H1 (cell line): ENCODE measurements around the gene ITGB5. TPM values are rescaled to one million over a fixed set of nuclear protein-coding genes. Genes with fewer than 3 reads are reported as not detected.

Experiments used
- CTCF ChIA-PET: fragments of 300-600 bp; sonication (Branson Sonifier 250); formaldehyde crosslinking; loops from one replicate; lab custom pipeline; 2021; ENCODE audit not compliant: partially characterized antibody; lab: Charles Lee
- POLR2A ChIA-PET: fragments of 300-600 bp; sonication (Branson Sonifier 250); formaldehyde crosslinking; loops from one replicate; lab custom pipeline; 2021; ENCODE audit warnings: inconsistent platforms; ENCODE audit not compliant: partially characterized antibody; lab: Charles Lee
- DNase-seq, 2 experiments: peaks; one replicate each; pipeline versions ENCODE4 v3.0.0 to v3.0.0-alpha.2; 2010 to 2022; ENCODE audit warnings: low spot score in 2 of 2, low read depth in 1 of 2, mixed read lengths in 1 of 2
- FAIRE-seq: peaks from 2 replicates; lab custom pipeline; 2011; peaks lifted over from hg19 to GRCh38; lab: Jason Lieb, UNC
- H2AFZ ChIP-seq: 2 replicates; pipeline ENCODE4 v1.8.1; 2012; ENCODE audit warnings: low read length, inconsistent platforms
- H2AK5ac ChIP-seq: 2 replicates; pipeline ENCODE4 v1.6.1; 2013; ENCODE audit warnings: low read depth, low read length
- H2BK120ac ChIP-seq: replicated peaks from 2 replicates; pipeline ENCODE3; 2013; ENCODE audit warnings: low read depth, low read length, inconsistent platforms
- H2BK12ac ChIP-seq: 2 replicates; pipeline ENCODE4 v1.6.1; 2013; ENCODE audit warnings: low read depth, low read length
- H2BK15ac ChIP-seq: 2 replicates; pipeline ENCODE4 v1.6.1; 2013; ENCODE audit warnings: low read length
- H2BK20ac ChIP-seq: 2 replicates; pipeline ENCODE4 v1.6.1; 2013; ENCODE audit warnings: low read length
- H2BK5ac ChIP-seq: 2 replicates; pipeline ENCODE4 v1.6.1; 2013; ENCODE audit warnings: low read depth, low read length
- H3K14ac ChIP-seq: 2 replicates; pipeline ENCODE4 v1.6.1; 2013; ENCODE audit warnings: inconsistent platforms; ENCODE audit not compliant: insufficient read length
- H3K18ac ChIP-seq: 2 replicates; pipeline ENCODE4 v1.6.1; 2013; ENCODE audit warnings: low read length; ENCODE audit errors: extremely low read depth
- H3K23ac ChIP-seq: 2 replicates; pipeline ENCODE4 v1.6.1; 2013; ENCODE audit warnings: inconsistent platforms; ENCODE audit not compliant: insufficient read length
- H3K23me2 ChIP-seq: 2 replicates; pipeline ENCODE4 v1.6.1; 2013; ENCODE audit warnings: low read depth, low read length
- H3K27ac ChIP-seq: 2 replicates; pipeline ENCODE4 v1.6.1; 2011; ENCODE audit warnings: low read depth, low read length, inconsistent platforms
- H3K27me3 ChIP-seq, 4 experiments: replicated peaks in 1 of 4; 1 replicate in 1 of 4; 2 replicates in 3 of 4; pipeline versions ENCODE4 v1.6.1 to v1.8.1; 2011 to 2013; ENCODE audit warnings: low read length in 3 of 4, mild to moderate bottlenecking in 3 of 4, inconsistent platforms in 2 of 4, mixed read lengths in 2 of 4, moderate library complexity in 1 of 4; ENCODE audit not compliant: control insufficient read depth in 3 of 4, insufficient read depth in 3 of 4; ENCODE audit errors: extremely low read depth in 1 of 4
- H3K36me3 ChIP-seq, 4 experiments: 2 replicates each; pipeline versions ENCODE4 v1.6.1 to v1.8.1; 2011 to 2013; ENCODE audit warnings: mild to moderate bottlenecking in 4 of 4, low read length in 3 of 4, moderate library complexity in 2 of 4, control low read depth in 1 of 4, inconsistent platforms in 1 of 4; ENCODE audit not compliant: insufficient read depth in 4 of 4, control insufficient read depth in 2 of 4
- H3K4ac ChIP-seq: replicated peaks from 2 replicates; pipeline ENCODE3; 2013; ENCODE audit warnings: low read length, low read depth, mixed read lengths, inconsistent platforms; ENCODE audit not compliant: insufficient read length
- H3K4me1 ChIP-seq, 4 experiments: replicated peaks in 1 of 4; 1 replicate in 1 of 4; 2 replicates in 3 of 4; pipeline versions ENCODE4 v1.6.1 to v1.8.1; 2011 to 2013; ENCODE audit warnings: low read length in 3 of 4, inconsistent platforms in 2 of 4, mixed read lengths in 1 of 4; ENCODE audit not compliant: insufficient read depth in 4 of 4, control insufficient read depth in 3 of 4
- H3K4me2 ChIP-seq, 2 experiments: 2 replicates each; pipeline versions ENCODE4 v1.6.1 to v1.8.1; 2011 to 2013; ENCODE audit warnings: low read depth in 2 of 2, low read length in 2 of 2, control low read depth in 1 of 2, inconsistent platforms in 1 of 2, mild to moderate bottlenecking in 1 of 2; ENCODE audit not compliant: insufficient read depth in 1 of 2
- H3K4me3 ChIP-seq, 4 experiments: fragments of 200-600, 300-600 bp in 1 of 4; sonication (generic), shearing (Covaris generic), sonication (Bioruptor Twin) in 1 of 4; 2 replicates each; pipeline versions ENCODE4 v1.5.1 to v1.8.1; 2011 to 2016; ENCODE audit warnings: low read length in 4 of 4, low read depth in 3 of 4, control low read depth in 2 of 4, inconsistent platforms in 2 of 4, mild to moderate bottlenecking in 2 of 4, mixed read lengths in 1 of 4, moderate library complexity in 1 of 4; ENCODE audit not compliant: insufficient read depth in 2 of 4; ENCODE audit errors: extremely low read depth in 1 of 4
- H3K56ac ChIP-seq: replicated peaks from 2 replicates; pipeline ENCODE3; 2013; ENCODE audit warnings: low read depth, mild to moderate bottlenecking, mixed read lengths, low read length, inconsistent platforms; ENCODE audit not compliant: insufficient read length
- H3K79me1 ChIP-seq: 2 replicates; pipeline ENCODE4 v1.6.1; 2013; ENCODE audit warnings: low read depth, low read length, control low read depth
- H3K79me2 ChIP-seq, 2 experiments: 2 replicates each; pipeline versions ENCODE4 v1.6.1 to v1.8.1; 2012 to 2013; ENCODE audit warnings: low read length in 2 of 2, mild to moderate bottlenecking in 2 of 2, inconsistent platforms in 1 of 2; ENCODE audit not compliant: insufficient read depth in 2 of 2, control insufficient read depth in 1 of 2
- H3K9ac ChIP-seq, 4 experiments: replicated peaks in 1 of 4; 1 replicate in 1 of 4; 2 replicates in 3 of 4; pipeline versions ENCODE4 v1.6.1 to v1.8.1; 2011 to 2013; ENCODE audit warnings: low read depth in 3 of 4, low read length in 3 of 4, control low read depth in 2 of 4, mild to moderate bottlenecking in 2 of 4, moderate library complexity in 2 of 4, inconsistent platforms in 1 of 4; ENCODE audit errors: extremely low read depth in 1 of 4
- H3K9me3 ChIP-seq, 2 experiments: 2 replicates each; pipeline versions ENCODE4 v1.6.1 to v1.8.1; 2012 to 2013; ENCODE audit warnings: mild to moderate bottlenecking in 2 of 2, moderate library complexity in 2 of 2, control low read depth in 1 of 2, inconsistent platforms in 1 of 2, low read depth in 1 of 2, low read length in 1 of 2, mixed read lengths in 1 of 2; ENCODE audit not compliant: insufficient read depth in 2 of 2
- H4K20me1 ChIP-seq, 2 experiments: replicated peaks in 1 of 2; 2 replicates each; pipeline versions ENCODE3 to v1.8.1; 2011 to 2013; ENCODE audit warnings: inconsistent platforms in 2 of 2, low read length in 2 of 2, mild to moderate bottlenecking in 1 of 2; ENCODE audit not compliant: insufficient read depth in 2 of 2, control insufficient read depth in 1 of 2
- H4K5ac ChIP-seq: 2 replicates; pipeline ENCODE4 v1.6.1; 2013; ENCODE audit warnings: low read length, low read depth, mixed read lengths, inconsistent platforms; ENCODE audit not compliant: insufficient read length
- H4K8ac ChIP-seq: 2 replicates; pipeline ENCODE4 v1.8.0; 2013; ENCODE audit warnings: mild to moderate bottlenecking, moderate library complexity, low read length, inconsistent platforms; ENCODE audit not compliant: insufficient read depth; ENCODE audit errors: extremely low read depth
- H4K91ac ChIP-seq: replicated peaks from 2 replicates; pipeline ENCODE3; 2013; ENCODE audit warnings: low read length, mixed read lengths, inconsistent platforms; ENCODE audit not compliant: insufficient read length
- ASH2L ChIP-seq: fragments of 200-600, 300-600 bp; sonication (generic); IDR thresholded peaks from one replicate; pipeline ENCODE4 v1.7.1; 2017; ENCODE audit warnings: low read length
- CHD2 ChIP-seq: IDR thresholded peaks from 2 replicates; pipeline ENCODE4 v1.6.1; 2012; ENCODE audit warnings: low read length, improper control_type of control experiment
- GTF2F1 ChIP-seq: IDR thresholded peaks from 2 replicates; pipeline ENCODE4 v1.6.1; 2012; ENCODE audit warnings: low read depth, low read length, improper control_type of control experiment, borderline replicate concordance
- HDAC2 ChIP-seq, 2 experiments: fragments of 300-600 bp in 1 of 2; sonication (generic) in 1 of 2; IDR thresholded peaks; 2 replicates each; pipeline ENCODE4 v1.6.1; 2011 to 2012; ENCODE audit warnings: low read depth in 2 of 2, low read length in 2 of 2, mild to moderate bottlenecking in 2 of 2, moderate library complexity in 2 of 2, borderline replicate concordance in 1 of 2, inconsistent platforms in 1 of 2
- KDM1A ChIP-seq: fragments of 200-600, 300-600 bp; sonication (generic); IDR thresholded peaks from 2 replicates; pipeline ENCODE4 v1.7.1; 2016; ENCODE audit warnings: mild to moderate bottlenecking, low read length, borderline replicate concordance
- MAX ChIP-seq: IDR thresholded peaks from 2 replicates; pipeline ENCODE4 v1.6.1; 2012; ENCODE audit warnings: inconsistent platforms
- RBBP5 ChIP-seq: IDR thresholded peaks from 2 replicates; pipeline ENCODE4 v1.7.1; 2012; ENCODE audit warnings: low read depth, mild to moderate bottlenecking, inconsistent platforms, low read length, moderate library complexity, borderline replicate concordance
- SIRT6 ChIP-seq: IDR thresholded peaks from one replicate; pipeline ENCODE4 v1.7.1; 2012; ENCODE audit warnings: low read length, inconsistent platforms
- SIX5 ChIP-seq: IDR thresholded peaks from 2 replicates; pipeline ENCODE4 v1.6.1; 2011; ENCODE audit warnings: mild to moderate bottlenecking, low read depth, low read length
- SP2 ChIP-seq: IDR thresholded peaks from 2 replicates; pipeline ENCODE4 v1.6.1; 2012; ENCODE audit warnings: mild to moderate bottlenecking, low read length, inconsistent platforms
- SRF ChIP-seq: IDR thresholded peaks from 2 replicates; pipeline ENCODE4 v1.6.1; 2011; ENCODE audit warnings: mild to moderate bottlenecking, low read depth, low read length, moderate library complexity
- WGBS, 2 experiments: shearing (Covaris generic) in 1 of 2; methylation state at CpG; one replicate each; pipeline versions ENCODE4 v1.1.6 to v1.1.7; 2013 to 2015; ENCODE audit warnings: low lambda C conversion rate in 2 of 2, mixed read lengths in 2 of 2, inconsistent platforms in 1 of 2, low coverage in 1 of 2, missing lambda C conversion rate in 1 of 2; ENCODE audit not compliant: insufficient replicate concordance in 2 of 2, insufficient coverage in 1 of 2, insufficient read length in 1 of 2; ENCODE audit errors: extremely low coverage in 1 of 2, missing lambda C conversion rate in 1 of 2; 5-methylcytosine and 5-hydroxymethylcytosine counted together
- polyA plus RNA-seq, 7 experiments: library from polyadenylated mRNA; depleted of rRNA in 3 of 7; stranded (reverse) in 5 of 7; unstranded in 2 of 7; fragments of >200 nt in 5 of 7; fragments of 200-250 nt in 2 of 7; gene quantifications; 1 replicate in 5 of 7; 2 replicates in 1 of 7; 4 replicates in 1 of 7; pipeline versions ENCODE4 v1.2.1 to v1.2.3, GENCODE V29; 2011 to 2013; ENCODE audit warnings: missing spikeins in 2 of 7, mixed read lengths in 2 of 7
- total RNA-seq: library from RNA; stranded (reverse); fragmentation: NEBNext Ultra II Directional; extraction: Animal tissue kit (Norgen Biotek cat#: 25700); gene quantifications from 2 replicates; pipeline ENCODE4 v1.2.1, GENCODE V29; 2021

Gene ITGB5
- total and polyA plus RNA-seq, 2 of the 8 experiments (the other 6 are each of a cell fraction or from before 2014, with no cell fraction given): 101 to 268 TPM

- no peak for FAIRE-seq
- Histone ChIP-seq H3K9me3 (no peaks in the 10 kb centered on the region), H3K4ac (no peak overlapping the region), H3K27me3 (no peaks in the 10 kb centered on the region), H3K79me1 (no peaks in the 10 kb centered on the region), H3K18ac (no peak overlapping the region), H3K27ac (no peak overlapping the region), H3K79me2 (no peaks in the 10 kb centered on the region), H2BK120ac (no peak overlapping the region), H3K23me2 (no peaks in the 10 kb centered on the region), H2BK5ac (no peak overlapping the region), H2BK12ac (no peak overlapping the region), H3K14ac (no peak overlapping the region), H2AFZ (no peak overlapping the region)
- CTCF ChIA-PET: interaction anchor here (0.6 to 13.8 kb wide), 8 partner anchors 12 to 594 kb away, joined by 3 to 126 read pairs (median 3); no protein-coding TSS in a partner anchor
- TF ChIP-seq SRF: no peak
- no peak for TF ChIP-seq SIRT6
- no peak for TF ChIP-seq ASH2L
- no peak for TF ChIP-seq RBBP5
- no peak for TF ChIP-seq GTF2F1
- TF ChIP-seq SIX5: no peak
- TF ChIP-seq SP2: no peak
- no peak for TF ChIP-seq MAX
- no peak for TF ChIP-seq CHD2
- no peak for TF ChIP-seq HDAC2 (IDR thresholded peaks at IDR 0.05; ENCODE audit: borderline replicate concordance in 1 of 2, low read depth in 2 of 2, low read length in 2 of 2)
- TF ChIP-seq KDM1A: no peak
- TF ChIP-seq, all 59 proteins: peak for 0
- H3K36me3 ChIP-seq: no peaks in the 10 kb centered on the region
- POLR2A ChIA-PET: no interaction called here
- H3K23ac ChIP-seq: no peak overlapping the region
- H3K56ac ChIP-seq: no peak overlapping the region
- H2BK20ac ChIP-seq: no peak overlapping the region
- H3K4me1 ChIP-seq: no peaks in the 10 kb centered on the region
- H4K8ac ChIP-seq: no peak overlapping the region
- no peak overlapping the region for H3K4me3 ChIP-seq
- H3K9ac ChIP-seq: no peak overlapping the region
- no peak overlapping the region for H4K5ac ChIP-seq
- H2AK5ac ChIP-seq: no peak overlapping the region
- H3K4me2 ChIP-seq: no peak overlapping the region
- DNase-seq: no peak
- WGBS, 2 experiments: 91% methylated on average over 5 of the region's 5 CpGs; no CpG with 5 or more reads in 1 of the 2 experiments
- H4K91ac ChIP-seq: no peak overlapping the region
- no peak overlapping the region for H2BK15ac ChIP-seq
- H4K20me1 ChIP-seq: no peaks in the 10 kb centered on the region
These were observed 48.8 kb upstream of the ITGB5 start for GRCh38 chr3:124935794-124936542.
